A673 (cell line): ENCODE measurements around the gene KANSL1. TPM values are rescaled to one million over a fixed set of nuclear protein-coding genes. Genes with fewer than 3 reads are reported as not detected.

ENCODE experiments used
- BruUV-seq: library from RNA; stranded (reverse); fragments of 400-500 nt; replicated peaks from 2 replicates; lab custom pipeline; 2021; lab: Mats Ljungman, UMichigan
- CTCF ChIA-PET: fragments of 300-600 bp; sonication (Branson Sonifier 250); formaldehyde crosslinking; loops from one replicate; lab custom pipeline; 2022; ENCODE audit warnings: antibody characterized with exemption; lab: Charles Lee
- POLR2A ChIA-PET: fragments of 300-600 bp; sonication (Branson Sonifier 250); formaldehyde crosslinking; loops from one replicate; lab custom pipeline; 2022; ENCODE audit warnings: antibody characterized with exemption; ENCODE audit not compliant: low non-redundant PET; lab: Charles Lee
- DNase-seq: peaks from one replicate; pipeline ENCODE4 v3.0.0-alpha.2; 2015; ENCODE audit warnings: low spot score
- H3K27ac ChIP-seq: fragments of 200-600 bp; sonication (generic); 2 replicates; pipeline ENCODE4 v1.5.1; 2016; ENCODE audit warnings: mixed run types, low read depth, mild to moderate bottlenecking, mixed read lengths, antibody characterized with exemption, low read length; ENCODE audit not compliant: poor library complexity, severe bottlenecking
- H3K27me3 ChIP-seq: fragments of 200-600 bp; sonication (generic); replicated peaks from 2 replicates; pipeline ENCODE4 v1.6.1; 2017; ENCODE audit warnings: mixed run types, low read depth, mild to moderate bottlenecking, mixed read lengths, antibody characterized with exemption, low read length; ENCODE audit not compliant: insufficient read depth, poor library complexity
- H3K36me3 ChIP-seq: fragments of 200-600 bp; sonication (generic); 2 replicates; pipeline ENCODE4 v1.6.1; 2016; ENCODE audit warnings: mixed run types, mild to moderate bottlenecking, mixed read lengths, antibody characterized with exemption, low read length; ENCODE audit not compliant: insufficient read depth, poor library complexity, severe bottlenecking
- H3K4me1 ChIP-seq: fragments of 200-600 bp; sonication (generic); 2 replicates; pipeline ENCODE4 v1.6.1; 2017; ENCODE audit warnings: mixed run types, mild to moderate bottlenecking, mixed read lengths, antibody characterized with exemption, low read length; ENCODE audit not compliant: insufficient read depth, poor library complexity, severe bottlenecking
- H3K4me3 ChIP-seq: fragments of 200-600 bp; sonication (generic); 2 replicates; pipeline ENCODE4 v1.5.1; 2016; ENCODE audit warnings: low read depth, mixed run types, mild to moderate bottlenecking, mixed read lengths, low read length; ENCODE audit not compliant: poor library complexity, severe bottlenecking
- H3K9me3 ChIP-seq: fragments of 200-600 bp; sonication (generic); 2 replicates; pipeline ENCODE4 v1.6.1; 2016; ENCODE audit warnings: mixed run types, low read depth, mild to moderate bottlenecking, mixed read lengths, antibody characterized with exemption, low read length; ENCODE audit not compliant: poor library complexity, severe bottlenecking
- CTCF ChIP-seq: fragments of 300-800, 200-600 bp; sonication (generic); conservative IDR thresholded peaks from 2 replicates; pipeline ENCODE4 v1.5.1; 2017; ENCODE audit warnings: low read depth, mild to moderate bottlenecking, antibody characterized with exemption, low read length, moderate library complexity, mixed read lengths
- EZH2 ChIP-seq: fragments of 200-600 bp; sonication (generic); IDR thresholded peaks from 2 replicates; pipeline ENCODE4 v1.6.1; 2017; ENCODE audit warnings: borderline replicate concordance, low read depth, mild to moderate bottlenecking, mixed read lengths, antibody characterized with exemption, low read length; ENCODE audit not compliant: poor library complexity, severe bottlenecking
- intact Hi-C: fragments of 100-400 bp; cut with micrococcal nuclease; formaldehyde crosslinking; loops from one replicate; pipeline ENCODE4 v1.10.0; 2022; ENCODE audit not compliant: unreplicated experiment
- total RNA-seq: library from RNA; stranded (reverse); gene quantifications from 2 replicates; pipeline ENCODE4 v1.2.3, GENCODE V29; 2021

Gene KANSL1
- total RNA-seq, 1 experiment from 2014 or later, result 64.9 TPM

- peaks cover 19% of the 10 kb centered on the region for H3K4me1 ChIP-seq
- no peak for DNase-seq
- intact Hi-C loops, result no loop called here
- H3K27ac ChIP-seq, result no peak overlapping the region
- BruUV-seq, result no TSS peak
- ChIA-PET CTCF (no interaction called here), POLR2A (no interaction called here)
- H3K27me3 ChIP-seq, result no peaks in the 10 kb centered on the region
- no peak overlapping the region for H3K4me3 ChIP-seq
- H3K9me3 ChIP-seq, result no peaks in the 10 kb centered on the region
- TF ChIP-seq EZH2 (no peak), CTCF (no peak)
- H3K36me3 ChIP-seq, result no peaks in the 10 kb centered on the region
These were observed 74.3 kb downstream of the KANSL1 start for GRCh38 chr17:46118964-46119363.

DNA sequence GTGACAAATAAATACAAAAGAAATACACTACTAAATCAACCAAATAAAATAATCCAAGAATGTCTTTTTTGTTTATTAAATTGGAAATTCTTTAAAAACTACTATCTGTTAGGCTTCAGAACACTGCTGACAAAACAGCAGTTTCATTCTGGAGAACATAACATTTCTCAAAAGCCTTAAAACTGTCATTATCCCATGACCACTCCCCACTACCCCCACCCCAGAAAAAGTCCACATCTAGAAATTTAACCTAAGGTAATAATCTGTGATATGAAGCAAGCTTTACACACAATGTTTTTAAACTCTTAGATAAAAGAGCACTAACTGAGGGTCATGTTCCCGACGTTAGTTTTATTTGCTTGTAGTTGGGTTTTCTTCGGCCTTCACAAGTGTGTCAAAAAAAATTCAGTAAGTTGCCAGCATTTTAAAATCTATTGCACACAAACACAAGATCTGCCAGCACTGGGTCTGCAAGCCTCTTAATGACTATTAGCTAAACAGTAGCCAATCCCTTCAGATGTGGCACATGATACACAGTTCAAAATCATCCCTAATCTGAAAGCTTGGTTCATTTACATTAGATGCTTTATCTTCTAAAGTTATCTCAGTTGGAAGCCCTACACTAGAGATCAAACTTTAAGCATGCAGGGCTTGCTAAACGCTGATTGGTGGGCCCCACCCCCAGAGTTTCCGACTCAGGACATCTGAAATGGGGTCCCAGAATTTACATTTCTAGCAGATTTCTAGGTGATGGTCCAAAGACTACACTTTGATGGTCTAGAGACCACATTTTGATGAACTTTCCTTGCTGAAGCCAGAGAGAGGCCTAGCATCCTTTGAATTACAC, 75.2 kb downstream of the KANSL1 start:
- Histone ChIP-seq H3K27ac (no peak overlapping the region), H3K9me3 (no peaks in the 10 kb centered on the region), H3K27me3 (no peaks in the 10 kb centered on the region), H3K4me3 (no peak overlapping the region), H3K4me1 (peaks cover 19% of the 10 kb centered on the region), H3K36me3 (no peaks in the 10 kb centered on the region)
- CTCF ChIA-PET, result no interaction called here
- intact Hi-C loops, result no loop called here
- BruUV-seq, result no TSS peak
- POLR2A ChIA-PET, result no interaction called here
- DNase-seq, result no peak
- TF ChIP-seq CTCF, result no peak
- TF ChIP-seq EZH2, result no peak

DNA sequence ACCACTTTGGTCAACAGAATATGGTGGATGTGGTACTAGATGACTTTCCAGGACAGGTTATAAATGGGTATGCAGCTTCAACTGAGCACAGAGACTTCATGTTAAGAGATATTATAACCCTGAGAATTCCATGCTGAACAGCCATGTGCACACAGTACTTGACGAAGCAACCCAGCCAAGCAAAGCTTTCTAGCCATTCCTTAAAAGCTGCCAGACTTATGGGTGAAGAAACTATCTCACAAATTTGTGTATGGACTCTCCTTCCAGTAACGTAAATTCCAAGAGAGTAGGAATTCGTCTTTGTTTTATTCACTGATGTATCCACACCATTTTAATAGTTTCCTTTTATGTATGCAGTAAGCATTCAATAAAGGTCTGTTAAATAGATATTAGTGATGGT, 76.1 kb downstream of the KANSL1 start:
- intact Hi-C loops, result no loop called here
- Histone ChIP-seq H3K27ac (no peak overlapping the region), H3K9me3 (no peaks in the 10 kb centered on the region), H3K4me3 (no peak overlapping the region), H3K36me3 (no peaks in the 10 kb centered on the region), H3K4me1 (peaks cover 19% of the 10 kb centered on the region), H3K27me3 (no peaks in the 10 kb centered on the region)
- TF ChIP-seq CTCF (no peak), EZH2 (no peak)
- BruUV-seq, result no TSS peak
- ChIA-PET CTCF (no interaction called here), POLR2A (no interaction called here)
- no peak for DNase-seq
